PC-3 (cell line): ENCODE results near the gene AXIN2. TPM values are rescaled to one million over a fixed set of nuclear protein-coding genes. Genes with fewer than 3 reads are reported as not detected.

ENCODE experiments used
- ATAC-seq: fragments of 200-7000 bp; cut with Tn5 transposase; 2 replicates; pipeline ENCODE4 v1.9.1; 2020; ENCODE audit warnings: mild to moderate bottlenecking, moderate library complexity
- BruUV-seq: library from RNA; stranded (reverse); fragments of 400-500 nt; replicated peaks from 2 replicates; lab custom pipeline; 2021; lab: Mats Ljungman, UMichigan
- CTCF ChIA-PET: fragments of 300-600 bp; sonication (Branson Sonifier 250); formaldehyde crosslinking; loops from one replicate; lab custom pipeline; 2022; ENCODE audit warnings: antibody characterized with exemption; lab: Charles Lee
- POLR2A ChIA-PET: fragments of 300-600 bp; sonication (Branson Sonifier 250); formaldehyde crosslinking; loops from one replicate; lab custom pipeline; 2022; ENCODE audit warnings: antibody characterized with exemption; ENCODE audit not compliant: unreplicated experiment; lab: Charles Lee
- DNase-seq: peaks from one replicate; pipeline ENCODE4 v3.0.0-alpha.2; 2015
- H2AFZ ChIP-seq: fragments of 300-600 bp; sonication (generic); 2 replicates; pipeline ENCODE4 v1.6.0; 2016; ENCODE audit warnings: antibody characterized with exemption, low read length
- H3F3A ChIP-seq: fragments of 300-600 bp; sonication (generic); one replicate; pipeline ENCODE4 v1.6.0; 2017; ENCODE audit warnings: antibody characterized with exemption, low read length, control low read depth, mild to moderate bottlenecking; ENCODE audit not compliant: unreplicated experiment
- H3K27ac ChIP-seq: fragments of 300-600 bp; sonication (generic); 2 replicates; pipeline ENCODE4 v1.5.1; 2016; ENCODE audit warnings: mild to moderate bottlenecking, low read length
- H3K27me3 ChIP-seq: fragments of 300-600 bp; sonication (generic); 2 replicates; pipeline ENCODE4 v1.6.1; 2016; ENCODE audit warnings: low read length, mixed read lengths
- H3K36me3 ChIP-seq: fragments of 300-600 bp; sonication (generic); 2 replicates; pipeline ENCODE4 v1.6.1; 2016; ENCODE audit warnings: low read depth, mixed run types, low read length, mixed read lengths
- H3K4me1 ChIP-seq: fragments of 300-600 bp; sonication (generic); 2 replicates; pipeline ENCODE4 v1.5.1; 2016; ENCODE audit warnings: low read length; ENCODE audit not compliant: insufficient read depth
- H3K4me2 ChIP-seq: fragments of 300-600 bp; sonication (generic); 2 replicates; pipeline ENCODE4 v1.6.0; 2016; ENCODE audit warnings: low read length
- H3K4me3 ChIP-seq: fragments of 300-600 bp; sonication (generic); 2 replicates; pipeline ENCODE4 v1.5.1; 2016; ENCODE audit warnings: mild to moderate bottlenecking, low read length, mixed read lengths
- H3K79me2 ChIP-seq: fragments of 300-600 bp; sonication (generic); 2 replicates; pipeline ENCODE4 v1.6.1; 2017; ENCODE audit warnings: low read length, mixed read lengths
- H3K9ac ChIP-seq: fragments of 300-600 bp; sonication (generic); 2 replicates; pipeline ENCODE4 v1.6.0; 2016; ENCODE audit warnings: mild to moderate bottlenecking, low read length
- H3K9me2 ChIP-seq: fragments of 300-600 bp; sonication (generic); replicated peaks from 2 replicates; pipeline ENCODE4 v1.6.1; 2016; ENCODE audit warnings: mixed run types, low read length, mixed read lengths
- H3K9me3 ChIP-seq: fragments of 300-600 bp; sonication (generic); 2 replicates; pipeline ENCODE4 v1.6.1; 2016; ENCODE audit warnings: low read length, mixed read lengths
- H4K20me1 ChIP-seq: fragments of 300-600 bp; sonication (generic); 2 replicates; pipeline ENCODE4 v1.6.1; 2016; ENCODE audit warnings: low read length, mixed read lengths
- CTCF ChIP-seq: fragments of 300-600 bp; sonication (generic); conservative IDR thresholded peaks from 2 replicates; pipeline ENCODE4 v1.5.1; 2017; ENCODE audit warnings: antibody characterized with exemption, low read depth, mild to moderate bottlenecking, low read length
- EZH2 ChIP-seq: fragments of 300-600 bp; sonication (generic); IDR thresholded peaks from one replicate; pipeline ENCODE4 v1.6.1; 2017; ENCODE audit warnings: antibody characterized with exemption, mild to moderate bottlenecking, low read length; ENCODE audit not compliant: unreplicated experiment
- EZH2phosphoT487 ChIP-seq: fragments of 300-600 bp; sonication (generic); IDR thresholded peaks from 2 replicates; pipeline ENCODE4 v1.6.1; 2018; ENCODE audit warnings: mild to moderate bottlenecking, antibody characterized with exemption, low read length, borderline replicate concordance
- intact Hi-C: fragments of 100-400 bp; cut with micrococcal nuclease; formaldehyde crosslinking; loops from 2 replicates; pipeline ENCODE4 v1.9.0; 2023
- total RNA-seq: library from RNA; depleted of rRNA; stranded (reverse); fragments of >200 nt; gene quantifications from 2 replicates; pipeline ENCODE4 v1.2.3, GENCODE V29; 2014

The AXIN2 gene
- total RNA-seq, 1 experiment from 2014 or later = 2.0 TPM

- Histone ChIP-seq H3K4me1 (no peaks in the 10 kb centered on the region), H3K9ac (no peak overlapping the region), H3K9me2 (no peaks in the 10 kb centered on the region), H3K4me3 (no peak overlapping the region), H2AFZ (no peak overlapping the region), H3K27me3 (peaks cover 9% of the 10 kb centered on the region), H3K27ac (no peak overlapping the region), H3K36me3 (no peaks in the 10 kb centered on the region), H3F3A (no peaks in the 10 kb centered on the region), H3K79me2 (no peaks in the 10 kb centered on the region), H3K4me2 (no peak overlapping the region), H4K20me1 (no peaks in the 10 kb centered on the region), H3K9me3 (no peaks in the 10 kb centered on the region)
- no peak for TF ChIP-seq CTCF
- TF ChIP-seq EZH2 = no peak
- TF ChIP-seq EZH2phosphoT487 = no peak
- DNase-seq (no peak), ATAC-seq (no peak)
- CTCF ChIA-PET = no interaction called here
- BruUV-seq = no TSS peak
- POLR2A ChIA-PET = no interaction called here
- intact Hi-C loops = no loop called here
Measured at GRCh38 chr17:65489413-65490155, 71.9 kb downstream of the AXIN2 start.

GRCh38 chr17:65488665-65489064, 72.8 kb downstream of the AXIN2 start:
- no peak overlapping the region for H3K4me3 ChIP-seq
- TF ChIP-seq EZH2 = no peak
- TF ChIP-seq CTCF = no peak
- no peak for TF ChIP-seq EZH2phosphoT487
- no peaks in the 10 kb centered on the region for H3K36me3 ChIP-seq
- H3K27ac ChIP-seq = no peak overlapping the region
- H3K4me1 ChIP-seq = no peaks in the 10 kb centered on the region
- H3K4me2 ChIP-seq = no peak overlapping the region
- H2AFZ ChIP-seq = no peak overlapping the region
- DNase-seq = no peak
- H3F3A ChIP-seq = no peaks in the 10 kb centered on the region
- ChIA-PET POLR2A (no interaction called here), CTCF (no interaction called here)
- no peaks in the 10 kb centered on the region for H4K20me1 ChIP-seq
- BruUV-seq = no TSS peak
- ATAC-seq = no peak
- H3K9me3 ChIP-seq = no peaks in the 10 kb centered on the region
- H3K79me2 ChIP-seq = no peaks in the 10 kb centered on the region
- H3K27me3 ChIP-seq = peaks cover 9% of the 10 kb centered on the region
- H3K9me2 ChIP-seq = no peaks in the 10 kb centered on the region
- intact Hi-C loops = no loop called here
- no peak overlapping the region for H3K9ac ChIP-seq

GRCh38 chr17:65487990-65488389, 73.5 kb downstream of the AXIN2 start:
- no TSS peak for BruUV-seq
- H3K4me2 ChIP-seq = no peak overlapping the region
- CTCF ChIA-PET = no interaction called here

More at GRCh38 chr17:65487990-65488389, 73.5 kb downstream of the AXIN2 start:
- Histone ChIP-seq H3K27ac (no peak overlapping the region), H3K9me3 (no peaks in the 10 kb centered on the region), H3K4me1 (no peaks in the 10 kb centered on the region), H3K9me2 (no peaks in the 10 kb centered on the region), H3K36me3 (no peaks in the 10 kb centered on the region), H3K79me2 (no peaks in the 10 kb centered on the region), H2AFZ (no peak overlapping the region), H3K9ac (no peak overlapping the region), H3K4me3 (no peak overlapping the region), H4K20me1 (no peaks in the 10 kb centered on the region), H3K27me3 (peaks cover 14% of the 10 kb centered on the region), H3F3A (no peaks in the 10 kb centered on the region)
- TF ChIP-seq EZH2phosphoT487 (no peak), CTCF (no peak), EZH2 (no peak)
- no peak for ATAC-seq
- intact Hi-C loops = no loop called here
- no peak for DNase-seq
- POLR2A ChIA-PET = no interaction called here
